OCI-LY1 (cell line): ENCODE measurements around the gene KIF25.

Experiments
- CTCF ChIP-seq: fragments of 200-600 bp; sonication (generic), shearing (Covaris generic); IDR thresholded peaks from 2 replicates; pipeline ENCODE4 v1.5.1; 2017; ENCODE audit warnings: mild to moderate bottlenecking, antibody characterized with exemption, low read length, moderate library complexity, mixed read lengths
- EZH2 ChIP-seq: fragments of 200-600 bp; sonication (generic), shearing (Covaris generic); IDR thresholded peaks from 2 replicates; pipeline ENCODE4 v1.8.0; 2017; ENCODE audit warnings: borderline replicate concordance, mixed run types, mild to moderate bottlenecking, antibody characterized with exemption, low read length, moderate library complexity, mixed read lengths

GRCh38 chr6:167988154-167988495 is 9.3 kb upstream of the KIF25 start:
- TF ChIP-seq EZH2: no peak
- no peak for TF ChIP-seq CTCF
